GM21619 (cell line): Measurements from ENCODE around the gene GAGE12J.
"Not testable (repeated sequence)": the region's sequence is repeated elsewhere in the genome, so short reads cannot be mapped to it uniquely, and the experiment has no call there.

Experiments used
- ATAC-seq: cut with Tn5 transposase; IDR thresholded peaks from one replicate; pipeline ENCODE4 v1.9.1; 2021; ENCODE audit not compliant: unreplicated experiment

Gene GAGE12J

GRCh38 chrX:49309401-49309981 is 12.3 kb upstream of the GAGE12J start:
- ATAC-seq: no peak

GRCh38 chrX:49310371-49310770 is 11.5 kb upstream of the GAGE12J start:
- no peak for ATAC-seq

- ATAC-seq: no peak
Observed at GRCh38 chrX:49312176-49312575, 9.7 kb upstream of the GAGE12J start.

- no peak for ATAC-seq
Observed at GRCh38 chrX:49316085-49316484, 5.8 kb upstream of the GAGE12J start.

- ATAC-seq: not testable (repeated sequence)
Observed at GRCh38 chrX:49322266-49322665, 429 bp downstream of the GAGE12J start.

GRCh38 chrX:49323735-49324134 is 1.9 kb downstream of the GAGE12J start:
- ATAC-seq: not testable (repeated sequence)

- ATAC-seq: not testable (repeated sequence)
Observed at GRCh38 chrX:49330421-49330820, 8.6 kb downstream of the GAGE12J start.

GRCh38 chrX:49331282-49331681 is 9.4 kb downstream of the GAGE12J start, which contains the start of gene GAGE13:
GAGE13 (plus strand) TSS chrX:49331582; CDS start chrX:49332738, 1,156 bp downstream.
- not testable (repeated sequence) for ATAC-seq

GRCh38 chrX:49331841-49332240 is 10.0 kb downstream of the GAGE12J start:
- not testable (repeated sequence) for ATAC-seq

- ATAC-seq: not testable (repeated sequence)
Observed at GRCh38 chrX:49341449-49341848, 19.6 kb downstream of the GAGE12J start.

GRCh38 chrX:49344496-49345175 is 22.8 kb downstream of the GAGE12J start:
- ATAC-seq: not testable (repeated sequence)

GRCh38 chrX:49345402-49345801 is 23.6 kb downstream of the GAGE12J start:
- ATAC-seq: not testable (repeated sequence)

- not testable (repeated sequence) for ATAC-seq
Observed at GRCh38 chrX:49346150-49346549, 24.3 kb downstream of the GAGE12J start.
